Stimulated activated CD4-positive, alpha-beta T cell treated with anti-CD3 and anti-CD28 coated beads, Interleukin-2, amount 100 ng/mL, for 24 hours (primary cell): ENCODE data around the gene PCSK2.

ENCODE experiments used
- DNase-seq, 2 donors: peaks; one replicate each; pipeline ENCODE4 v3.0.0-alpha.2; 2020

PCSK2 gene

GRCh38 chr20:17510548-17510947 lies 283.7 kb downstream of the PCSK2 start:
- no peak for DNase-seq

- no peak for DNase-seq
Measured at GRCh38 chr20:17511401-17511800, 284.6 kb downstream of the PCSK2 start.

- no peak for DNase-seq
Measured at GRCh38 chr20:17513939-17514338, 287.1 kb downstream of the PCSK2 start.

- DNase-seq: no peak
Measured at GRCh38 chr20:17515053-17515452, 288.2 kb downstream of the PCSK2 start.

GRCh38 chr20:17518339-17519052 lies 291.7 kb downstream of the PCSK2 start:
- DNase-seq: no peak

- no peak for DNase-seq
Measured at GRCh38 chr20:17519606-17520285, 292.9 kb downstream of the PCSK2 start.

- DNase-seq: no peak
Measured at GRCh38 chr20:17520583-17520982, 293.7 kb downstream of the PCSK2 start.

GRCh38 chr20:17522528-17522927 lies 295.7 kb downstream of the PCSK2 start:
- no peak for DNase-seq

GRCh38 chr20:17523326-17523725 lies 296.5 kb downstream of the PCSK2 start:
- DNase-seq: no peak

- DNase-seq: no peak
Measured at GRCh38 chr20:17524560-17524959, 297.7 kb downstream of the PCSK2 start.

- no peak for DNase-seq
Measured at GRCh38 chr20:17525132-17525531, 298.3 kb downstream of the PCSK2 start.

GRCh38 chr20:17525650-17526049 lies 298.8 kb downstream of the PCSK2 start:
- no peak for DNase-seq

- no peak for DNase-seq
Measured at GRCh38 chr20:17529586-17529985, 302.7 kb downstream of the PCSK2 start.

GRCh38 chr20:17530153-17530552 lies 303.3 kb downstream of the PCSK2 start:
- no peak for DNase-seq

GRCh38 chr20:17530716-17531664 lies 304.1 kb downstream of the PCSK2 start, which contains the start of gene BFSP1:
Gene BFSP1 (minus strand): TSS chr20:17531379. CDS start chr20:17531329, 50 bp downstream.
- peak; percentile 38 to 55 for DNase-seq

- no peak for DNase-seq
Measured at GRCh38 chr20:17531665-17532025, 304.8 kb downstream of the PCSK2 start.

- DNase-seq: no peak
Measured at GRCh38 chr20:17533396-17533795, 306.6 kb downstream of the PCSK2 start.

- no peak for DNase-seq
Measured at GRCh38 chr20:17534077-17534476, 307.2 kb downstream of the PCSK2 start.
